Epithelial cell of esophagus (primary cell): ENCODE data around the gene SKAP1.

ENCODE experiments used
- DNase-seq: peaks from one replicate; pipeline ENCODE4 v3.0.0; 2010; ENCODE audit warnings: low read depth
- H3K4me3 ChIP-seq: 2 replicates; pipeline ENCODE4 v1.5.1; 2011; ENCODE audit warnings: mild to moderate bottlenecking, low read length, control low read depth
- TF ChIP-seq, protein P1 (sequence below): IDR thresholded peaks from 2 replicates; pipeline ENCODE4 v1.5.1; 2011; ENCODE audit warnings: low read depth, mild to moderate bottlenecking, low read length, control low read depth, inconsistent platforms; ENCODE audit not compliant: insufficient read depth; ENCODE audit errors: missing control alignments

SKAP1 gene

DNA sequence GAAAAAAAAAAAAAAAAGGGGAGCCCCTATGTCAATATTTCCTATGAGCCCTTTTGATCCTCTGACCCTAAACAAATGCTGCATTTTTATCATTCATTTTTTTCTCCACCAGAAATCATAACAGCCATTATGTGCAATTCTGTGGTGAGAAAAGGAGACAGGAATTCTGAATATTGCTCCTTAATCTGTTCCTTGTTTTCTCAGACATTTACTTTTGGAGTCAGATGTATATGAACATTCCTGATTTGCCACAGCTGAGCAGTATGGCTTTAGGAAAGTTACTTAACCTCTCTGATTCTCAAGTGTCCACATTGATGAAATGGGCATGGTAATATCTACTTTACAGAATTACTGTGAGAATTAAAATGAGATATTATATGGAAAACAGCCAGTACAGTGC is 144.4 kb downstream of the SKAP1 start:
- TF ChIP-seq, protein P1, sequence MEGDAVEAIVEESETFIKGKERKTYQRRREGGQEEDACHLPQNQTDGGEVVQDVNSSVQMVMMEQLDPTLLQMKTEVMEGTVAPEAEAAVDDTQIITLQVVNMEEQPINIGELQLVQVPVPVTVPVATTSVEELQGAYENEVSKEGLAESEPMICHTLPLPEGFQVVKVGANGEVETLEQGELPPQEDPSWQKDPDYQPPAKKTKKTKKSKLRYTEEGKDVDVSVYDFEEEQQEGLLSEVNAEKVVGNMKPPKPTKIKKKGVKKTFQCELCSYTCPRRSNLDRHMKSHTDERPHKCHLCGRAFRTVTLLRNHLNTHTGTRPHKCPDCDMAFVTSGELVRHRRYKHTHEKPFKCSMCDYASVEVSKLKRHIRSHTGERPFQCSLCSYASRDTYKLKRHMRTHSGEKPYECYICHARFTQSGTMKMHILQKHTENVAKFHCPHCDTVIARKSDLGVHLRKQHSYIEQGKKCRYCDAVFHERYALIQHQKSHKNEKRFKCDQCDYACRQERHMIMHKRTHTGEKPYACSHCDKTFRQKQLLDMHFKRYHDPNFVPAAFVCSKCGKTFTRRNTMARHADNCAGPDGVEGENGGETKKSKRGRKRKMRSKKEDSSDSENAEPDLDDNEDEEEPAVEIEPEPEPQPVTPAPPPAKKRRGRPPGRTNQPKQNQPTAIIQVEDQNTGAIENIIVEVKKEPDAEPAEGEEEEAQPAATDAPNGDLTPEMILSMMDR: no peak
- no peak overlapping the region for H3K4me3 ChIP-seq
- no peak for DNase-seq

DNA sequence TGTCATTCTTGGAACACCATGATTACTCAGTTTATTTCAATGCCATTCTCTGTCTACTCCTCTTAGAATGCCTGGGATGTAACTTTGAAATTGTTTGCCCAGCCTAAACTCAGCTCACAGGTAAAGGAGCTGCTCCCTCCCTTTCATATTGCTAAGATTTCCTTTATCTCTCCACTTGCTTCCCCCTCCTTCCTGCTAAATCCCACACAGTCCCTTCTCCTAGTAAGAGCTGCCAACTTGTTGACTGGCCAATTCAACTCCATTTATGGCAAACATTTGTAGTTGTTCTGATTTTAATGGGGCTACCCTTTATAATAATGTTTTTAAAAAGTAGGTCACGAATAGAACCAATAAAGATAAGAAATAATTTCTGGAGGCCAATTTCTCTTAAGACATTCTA is 146.1 kb downstream of the SKAP1 start:
- DNase-seq: no peak
- H3K4me3 ChIP-seq: no peak overlapping the region
- TF ChIP-seq, protein P1: no peak

DNA sequence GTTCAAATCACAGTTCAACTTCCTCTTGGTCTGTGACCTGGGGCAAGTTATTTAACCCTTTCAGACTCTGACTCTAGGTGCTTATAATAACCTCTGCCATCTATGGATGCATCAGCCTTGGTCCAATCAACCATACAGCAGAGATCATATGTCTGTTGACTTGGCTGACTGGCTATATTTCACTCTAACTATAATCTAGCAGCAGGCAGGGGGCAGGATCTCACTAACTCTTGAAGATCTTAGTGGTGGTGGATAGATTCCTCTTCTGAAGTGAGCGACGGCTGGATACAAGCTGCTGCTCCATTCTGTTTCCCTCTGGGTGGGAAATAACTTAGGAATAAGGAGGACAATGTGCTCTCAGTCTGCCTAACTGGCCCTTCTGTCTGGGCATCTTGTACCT is 146.6 kb downstream of the SKAP1 start:
- no peak for DNase-seq
- no peak overlapping the region for H3K4me3 ChIP-seq
- TF ChIP-seq, protein P1: no peak

DNA sequence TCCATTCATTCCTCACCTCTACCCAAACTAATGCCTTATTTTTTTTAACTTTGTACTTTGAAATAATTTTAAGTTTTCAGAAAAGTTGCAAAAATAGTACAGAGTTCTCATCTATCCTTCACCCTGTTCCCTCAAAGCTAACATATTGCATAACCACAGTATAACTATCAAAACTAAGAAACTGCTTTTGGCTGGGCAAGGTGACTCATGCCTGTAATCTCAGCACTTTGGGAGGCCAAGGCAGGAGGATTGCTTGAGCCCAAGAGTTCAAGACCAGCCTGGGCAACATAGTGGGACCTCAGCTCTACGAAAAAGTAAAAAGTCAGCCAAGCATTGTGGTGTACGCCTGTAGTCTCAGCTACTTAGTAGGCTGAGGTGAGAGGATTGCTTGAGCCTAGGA is 147.7 kb downstream of the SKAP1 start:
- TF ChIP-seq, protein P1: no peak
- no peak for DNase-seq
- H3K4me3 ChIP-seq: no peak overlapping the region

DNA sequence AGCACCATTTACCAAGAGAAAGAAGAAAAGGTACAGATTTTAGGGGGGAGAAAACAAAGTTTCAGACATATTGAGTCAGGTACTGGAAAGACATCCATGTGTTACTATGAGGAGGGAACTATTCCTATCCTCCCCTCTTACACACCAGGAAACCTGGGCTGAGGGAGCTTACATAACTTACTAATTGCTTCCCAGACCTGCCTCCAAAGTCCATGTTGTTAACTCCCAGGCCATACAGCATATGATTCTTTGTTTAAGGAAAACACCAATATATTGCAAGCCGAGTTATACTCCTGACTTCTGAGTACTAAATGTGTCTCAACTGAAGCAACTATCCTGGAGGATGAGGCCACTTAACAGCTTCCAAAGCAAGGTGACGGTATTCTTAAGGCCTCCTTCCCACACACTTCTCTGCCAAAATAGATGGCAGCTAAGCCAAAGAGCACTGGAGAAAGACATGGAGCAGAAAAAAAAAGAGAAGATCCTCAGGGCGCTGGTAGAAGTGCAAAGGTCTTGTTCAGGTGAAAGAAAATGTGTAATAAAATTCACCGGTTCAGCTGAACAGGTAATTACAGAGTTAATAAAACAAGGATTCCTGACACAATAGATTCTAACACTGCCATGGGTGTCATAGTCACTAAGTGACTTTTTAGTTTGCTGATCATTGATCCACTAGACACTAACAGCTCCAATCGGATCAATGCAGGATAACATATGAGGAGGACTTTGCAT is 151.1 kb downstream of the SKAP1 start:
- no peak overlapping the region for H3K4me3 ChIP-seq
- TF ChIP-seq, protein P1: no peak
- DNase-seq: no peak

DNA sequence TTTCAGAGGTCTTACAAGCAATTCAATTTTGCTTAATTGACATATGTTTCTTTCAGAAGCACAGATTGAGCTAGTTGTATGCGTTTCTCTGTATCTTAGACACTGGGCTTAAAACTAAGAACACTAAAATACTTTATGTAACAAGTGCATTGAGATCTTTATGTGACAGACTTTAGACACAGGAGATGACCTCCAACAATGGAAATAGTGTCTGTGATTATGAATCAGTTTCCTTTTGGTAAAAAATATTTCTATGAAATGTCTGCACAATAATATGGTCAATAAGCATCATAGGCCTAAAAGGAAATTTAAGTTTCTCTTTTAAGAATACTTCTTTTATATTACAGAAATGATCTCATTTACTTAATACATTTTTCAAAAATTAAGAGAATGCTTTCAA is 153.2 kb downstream of the SKAP1 start:
- no peak for DNase-seq
- no peak overlapping the region for H3K4me3 ChIP-seq

More for the DNA sequence above, 153.2 kb downstream of the SKAP1 start:
- TF ChIP-seq, protein P1: no peak
